Adrenal gland (tissue), 5 donors: ENCODE results near the gene PSME4.

Experiments used
- CTCF ChIP-seq, 6 experiments: fragments of 450-650 bp in 4 of 6; fragments of 200-600 bp in 2 of 6; sonication (generic) in 1 of 6; IDR thresholded peaks; 1 replicate in 5 of 6; 2 replicates in 1 of 6; pipeline versions ENCODE4 v1.5.1 to v1.8.0; 2016 to 2021; ENCODE audit warnings: antibody characterized with exemption in 6 of 6, mild to moderate bottlenecking in 2 of 6, moderate library complexity in 1 of 6
- POLR2A ChIP-seq, 2 donors: fragments of 450-650 bp; IDR thresholded peaks; one replicate each; pipeline ENCODE4 v1.6.1; 2017; ENCODE audit warnings: antibody characterized with exemption in 2 of 2, mild to moderate bottlenecking in 2 of 2, moderate library complexity in 1 of 2
- donor health status: DM: no; HTN: no; CAD: no.

- no peak for TF ChIP-seq CTCF (IDR thresholded peaks at IDR 0.05)
- TF ChIP-seq POLR2A (IDR thresholded peaks at IDR 0.05), result no peak
Observed at GRCh38 chr2:53896864-53897263, 73.9 kb downstream of the PSME4 start.
